NOMO-1 (cell line): ENCODE results near the gene EXOSC6.
"Not testable (repeated sequence)": the region's sequence is repeated elsewhere in the genome, so short reads cannot be mapped to it uniquely, and the experiment has no call there.

Source experiments
- DNase-seq, 2 experiments: peaks; one replicate each; lab custom pipeline; 2025; ENCODE audit not compliant: unreplicated experiment in 2 of 2; lab: John Stamatoyannopoulos, UW

Gene EXOSC6

DNA sequence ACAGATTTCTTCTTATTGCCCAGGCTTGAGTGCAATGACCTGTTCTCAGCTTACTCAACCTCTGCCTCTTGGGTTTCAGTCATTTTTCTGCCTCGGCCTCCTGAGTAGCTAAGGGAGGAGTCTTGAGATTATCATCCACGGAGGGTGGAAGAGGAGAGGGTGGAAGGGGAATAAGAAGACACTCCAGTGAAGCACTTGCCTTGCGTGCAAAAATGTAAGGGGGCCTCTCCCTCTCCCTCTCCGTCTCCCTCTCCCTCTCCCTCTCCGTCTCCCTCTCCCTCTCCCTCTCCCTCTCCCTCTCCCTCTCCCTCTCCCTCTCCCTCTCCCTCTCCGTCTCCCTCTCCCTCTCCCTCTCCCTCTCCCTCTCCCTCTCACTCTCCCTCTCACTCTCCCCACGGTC lies 48.2 kb downstream of the EXOSC6 start:
- not testable (repeated sequence) for DNase-seq

DNA sequence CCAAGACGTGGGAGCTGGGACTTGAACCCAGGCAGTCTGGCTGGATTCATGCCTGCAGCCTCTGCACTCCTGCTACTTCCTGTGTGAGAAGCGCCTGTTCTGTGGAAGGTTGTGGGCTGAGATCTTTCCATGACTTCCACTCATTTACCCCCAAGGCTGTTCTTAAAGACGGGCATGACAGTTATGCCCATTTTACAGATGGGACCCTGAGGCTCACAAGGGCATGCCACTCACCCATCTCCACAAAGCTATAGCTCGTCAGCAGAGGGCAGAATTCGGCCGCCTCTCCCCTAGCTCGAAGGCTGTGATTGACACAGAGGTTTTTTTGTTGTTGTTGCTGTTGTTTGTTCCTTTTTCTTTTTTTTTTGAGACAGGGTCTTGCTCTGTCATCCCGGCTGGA lies 51.7 kb downstream of the EXOSC6 start:
- DNase-seq = not testable (repeated sequence)

DNA sequence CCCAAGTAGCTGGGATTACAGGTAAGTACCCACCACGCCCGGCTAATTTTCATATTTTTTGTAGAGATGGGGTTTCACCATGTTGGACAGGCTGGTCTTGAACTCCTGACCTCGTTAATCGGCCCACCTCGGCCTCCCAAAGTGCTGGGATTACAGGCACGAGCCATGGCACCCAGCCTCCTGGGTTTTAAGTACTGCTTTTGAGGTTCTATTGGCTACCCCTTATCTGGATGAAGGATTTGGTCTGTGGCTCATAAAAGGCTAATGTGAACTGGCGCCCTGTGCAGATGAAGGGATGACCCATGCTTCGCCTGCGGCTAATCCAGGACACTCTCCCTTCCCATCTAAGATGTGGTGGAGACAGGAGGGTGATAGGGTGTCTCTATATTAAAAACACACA lies 52.6 kb downstream of the EXOSC6 start:
- not testable (repeated sequence) for DNase-seq

DNA sequence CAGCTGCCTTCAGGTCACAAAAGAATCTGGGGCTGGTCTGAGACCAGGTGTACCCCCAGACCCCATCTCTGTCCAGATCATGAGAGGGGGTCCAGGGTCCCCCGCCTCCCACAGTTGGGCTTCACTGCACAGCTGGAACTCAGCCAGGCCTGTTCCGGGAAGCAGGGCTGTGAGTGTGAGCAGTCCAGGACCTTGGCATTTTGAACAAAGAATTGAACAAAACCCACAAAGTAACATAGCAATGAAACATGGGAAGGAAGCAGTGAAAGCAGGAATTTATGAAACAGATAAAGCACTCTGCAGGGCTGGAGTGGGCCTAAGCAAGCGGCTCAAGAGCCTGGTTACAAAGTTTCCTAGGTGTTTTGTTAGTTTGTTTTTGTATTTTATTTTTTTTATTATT lies 53.1 kb downstream of the EXOSC6 start:
- not testable (repeated sequence) for DNase-seq

GRCh38 chr16:70198230-70198629 lies 53.5 kb downstream of the EXOSC6 start:
- not testable (repeated sequence) for DNase-seq

DNA sequence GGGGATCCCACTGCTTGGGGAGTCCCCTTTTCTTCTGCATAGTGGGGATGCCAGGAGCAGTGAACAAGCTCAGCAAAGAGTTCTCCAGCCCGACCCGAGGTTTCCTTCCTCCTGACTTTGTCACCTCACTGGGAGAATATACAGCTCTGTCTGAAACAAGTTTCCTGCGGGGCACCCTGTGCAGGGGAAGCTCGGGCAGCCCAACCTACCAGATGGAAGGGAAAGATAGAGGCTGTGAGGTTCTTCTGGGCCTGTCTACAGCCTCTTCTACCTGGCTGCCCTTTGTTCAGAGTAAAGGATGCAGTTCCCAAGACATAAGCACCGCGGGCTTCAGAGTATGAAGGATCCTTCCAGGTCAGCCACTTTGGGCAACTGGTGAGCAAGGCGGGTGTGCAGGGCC lies 54.1 kb downstream of the EXOSC6 start:
- not testable (repeated sequence) for DNase-seq
